ENCODE measurements around the gene LAT. TPM values are rescaled to one million over a fixed set of nuclear protein-coding genes. Genes with fewer than 3 reads are reported as not detected.

LAT gene
- total and polyA plus RNA-seq, 8 donors: 1.3 to 26.8 (median 7.3) TPM; not detected in 1

DNA sequence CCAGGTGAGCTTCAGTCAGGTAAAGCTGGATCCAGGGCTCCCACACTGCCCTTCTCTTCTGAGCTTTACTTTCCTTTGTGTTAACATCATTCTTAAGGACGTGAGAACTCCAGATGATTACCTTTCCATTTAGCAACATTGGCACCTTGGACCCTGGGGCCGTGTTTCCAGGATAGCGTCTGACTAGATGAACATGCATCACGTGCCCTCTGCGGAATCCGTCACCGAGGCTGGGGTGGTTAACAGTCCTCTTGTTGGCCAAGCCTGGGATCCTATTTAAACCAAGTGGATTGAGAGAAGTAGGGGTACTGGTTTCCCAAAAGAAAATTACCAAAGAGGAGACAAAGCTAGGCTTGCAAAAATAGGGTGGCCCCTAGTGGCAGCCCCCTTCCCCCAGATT lies 3.9 kb upstream of the LAT start:
- H3K4me1 ChIP-seq: peaks cover 0 to 32% (median 11%) of the 10 kb centered on the region in 4 donors
- no peak overlapping the region for H3K27ac ChIP-seq
- 84 to 97% (median 97%) methylated on average over 7 of the region's 7 CpGs for WGBS, 5 donors

DNA sequence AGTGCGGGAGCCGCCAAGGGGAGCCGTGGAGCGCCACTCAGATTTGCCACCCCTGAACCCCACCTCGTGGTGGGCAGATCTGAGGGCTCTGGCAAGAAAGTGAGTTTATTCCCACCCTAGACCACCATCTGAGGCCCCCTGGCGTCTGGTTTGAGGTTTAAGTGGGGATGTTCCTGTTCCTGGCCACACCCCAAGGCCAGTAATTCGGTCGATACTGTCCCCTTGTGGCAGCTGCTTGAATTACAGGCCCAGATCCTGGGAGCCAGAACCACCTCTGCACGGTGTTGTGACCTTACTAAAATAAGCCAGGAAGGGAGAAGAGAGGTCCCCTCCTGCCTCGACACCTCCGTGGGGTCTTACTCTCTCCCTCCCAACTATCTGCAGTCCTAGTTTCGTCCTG lies 3.3 kb upstream of the LAT start:
- Histone ChIP-seq H3K4me3 (no peak overlapping the region), H3K9me3 (peaks cover 0 to 3% (median 0%) of the 10 kb centered on the region in 4 donors), H3K27ac (no peak overlapping the region), H3K4me1 (peaks cover 0 to 26% (median 5%) of the 10 kb centered on the region in 4 donors), H3K27me3 (no peaks in the 10 kb centered on the region), H3K36me3 (peaks cover 50 to 98% (median 92%) of the 10 kb centered on the region in 4 donors)
- WGBS, 5 donors: 75 to 84% (median 79%) methylated on average over 7 to 12 of the region's 12 CpGs
- TF ChIP-seq POLR2AphosphoS5 (IDR thresholded peaks at IDR 0.05) (no peak), CTCF (IDR thresholded peaks at IDR 0.05) (peak in 2 of 7 experiments; percentile 17 to 33)
- intact Hi-C loops (cut with DNase I; ENCODE audit: low total_unique reads): no loop called here
- DNase-seq: no peak

More for the DNA sequence above, 3.9 kb upstream of the LAT start:
- no peak overlapping the region for H3K4me3 ChIP-seq
- TF ChIP-seq CTCF (IDR thresholded peaks at IDR 0.05): no peak
- TF ChIP-seq POLR2AphosphoS5 (IDR thresholded peaks at IDR 0.05): no peak
- no peak for TF ChIP-seq EP300 (IDR thresholded peaks at IDR 0.05)
- TF ChIP-seq POLR2A (IDR thresholded peaks at IDR 0.05): no peak
- DNase-seq: no peak
- no peaks in the 10 kb centered on the region for H3K9me3 ChIP-seq
- no peaks in the 10 kb centered on the region for H3K27me3 ChIP-seq
- intact Hi-C loops (cut with DNase I; ENCODE audit: low total_unique reads): no loop called here
- peaks cover 48 to 96% (median 90%) of the 10 kb centered on the region in 4 donors for H3K36me3 ChIP-seq

GRCh38 chr16:28982418-28982817 lies 2.4 kb upstream of the LAT start:
- H3K4me1 ChIP-seq: peaks cover 0 to 18% (median 3%) of the 10 kb centered on the region in 4 donors
- H3K4me3 ChIP-seq: no peak overlapping the region
- TF ChIP-seq POLR2AphosphoS5 (IDR thresholded peaks at IDR 0.05) (no peak), CTCF (IDR thresholded peaks at IDR 0.05) (no peak), POLR2A (IDR thresholded peaks at IDR 0.05) (no peak), EP300 (IDR thresholded peaks at IDR 0.05) (no peak)
- peaks cover 0 to 12% (median 3%) of the 10 kb centered on the region in 4 donors for H3K9me3 ChIP-seq
- no peak for DNase-seq
- 88 to 96% (median 94%) methylated on average over 8 to 10 of the region's 10 CpGs for WGBS, 5 donors
- H3K27me3 ChIP-seq: no peaks in the 10 kb centered on the region
- H3K27ac ChIP-seq: no peak overlapping the region
- H3K36me3 ChIP-seq: peaks cover 59 to 99% (median 97%) of the 10 kb centered on the region in 4 donors
- intact Hi-C loops (cut with DNase I; ENCODE audit: low total_unique reads): no loop called here

GRCh38 chr16:28982949-28983348 lies 1.9 kb upstream of the LAT start:
- intact Hi-C loops (cut with DNase I; ENCODE audit: low total_unique reads): no loop called here
- 92 to 97% (median 94%) methylated on average over 11 of the region's 11 CpGs for WGBS, 5 donors
- Histone ChIP-seq H3K4me3 (no peak overlapping the region), H3K27me3 (no peaks in the 10 kb centered on the region), H3K27ac (no peak overlapping the region), H3K9me3 (peaks cover 0 to 12% (median 3%) of the 10 kb centered on the region in 4 donors), H3K36me3 (peaks cover 63 to 100% (median 100%) of the 10 kb centered on the region in 4 donors), H3K4me1 (peaks cover 0 to 13% (median under 1%) of the 10 kb centered on the region in 4 donors)
- no peak for DNase-seq
- TF ChIP-seq EP300 (IDR thresholded peaks at IDR 0.05) (no peak), POLR2AphosphoS5 (IDR thresholded peaks at IDR 0.05) (no peak), POLR2A (IDR thresholded peaks at IDR 0.05) (no peak), CTCF (IDR thresholded peaks at IDR 0.05) (no peak)

All from stomach (tissue), 9 donors.